MM.1S (cell line): ENCODE measurements around the gene ZFR.

Experiments used
- CTCF ChIP-seq: fragments of 300-600 bp; sonication (generic); IDR thresholded peaks from 2 replicates; pipeline ENCODE4 v1.5.1; 2016; ENCODE audit warnings: antibody characterized with exemption, low read length, mixed read lengths
- EZH2 ChIP-seq: fragments of 300-600 bp; sonication (generic); optimal IDR thresholded peaks from 2 replicates; pipeline ENCODE3; 2017; ENCODE audit warnings: low read depth, mild to moderate bottlenecking, antibody characterized with exemption, low read length, mixed read lengths

GRCh38 chr5:32465076-32465475 is 20.5 kb upstream of the ZFR start:
- TF ChIP-seq EZH2 = no peak
- TF ChIP-seq CTCF = peak; percentile 10; the same call in 1 of the 2 replicates
